WTC11 (cell line): Measurements from ENCODE around the gene SLC9A9. TPM values are rescaled to one million over a fixed set of nuclear protein-coding genes. Genes with fewer than 3 reads are reported as not detected.

Experiments used
- ATAC-seq: fragments of 200-7000 bp; cut with Tn5 transposase; 2 replicates; pipeline ENCODE4 v1.10.0; 2021; ENCODE audit warnings: mild to moderate bottlenecking, moderate library complexity
- CTCF ChIA-PET: fragments of 300-600 bp; sonication (Branson Sonifier 250); formaldehyde crosslinking; loops from one replicate; lab custom pipeline; 2021; ENCODE audit warnings: antibody characterized with exemption; lab: Charles Lee
- POLR2A ChIA-PET: fragments of 350-600 bp; sonication (Branson Sonifier 250); formaldehyde crosslinking; loops from one replicate; lab custom pipeline; 2021; ENCODE audit warnings: antibody characterized with exemption; lab: Charles Lee
- DNase-seq: peaks from one replicate; pipeline ENCODE4 v3.0.0; 2021; ENCODE audit warnings: low spot score
- H3K27ac Mint-ChIP-seq: 2 replicates; pipeline ENCODE4 v1.8.0; 2021; ENCODE audit warnings: mixed read lengths
- H3K27me3 Mint-ChIP-seq: 2 replicates; pipeline ENCODE4 v1.8.0; 2021; ENCODE audit warnings: low read depth, mild to moderate bottlenecking, moderate library complexity, mixed read lengths
- H3K36me3 Mint-ChIP-seq: 2 replicates; pipeline ENCODE4 v1.8.0; 2021; ENCODE audit warnings: mixed read lengths
- H3K4me1 Mint-ChIP-seq: 2 replicates; pipeline ENCODE4 v1.8.0; 2022; ENCODE audit warnings: mixed read lengths
- H3K4me3 Mint-ChIP-seq: 2 replicates; pipeline ENCODE4 v1.8.0; 2021; ENCODE audit warnings: mild to moderate bottlenecking, moderate library complexity, mixed read lengths
- H3K9me3 Mint-ChIP-seq: 2 replicates; pipeline ENCODE4 v1.8.0; 2021; ENCODE audit warnings: mixed read lengths
- ATF2 ChIP-seq: sonication (generic); formaldehyde crosslinking; IDR thresholded peaks from 2 replicates; pipeline ENCODE4 v1.8.1; 2022; ENCODE audit warnings: low read depth, missing genetic modification reagents, borderline replicate concordance
- ATF6 ChIP-seq: sonication (generic); formaldehyde crosslinking; IDR thresholded peaks from 2 replicates; pipeline ENCODE4 v1.8.1; 2023; ENCODE audit warnings: mild to moderate bottlenecking, missing genetic modification reagents
- ESRRA ChIP-seq: sonication (generic); formaldehyde crosslinking; IDR thresholded peaks from 2 replicates; pipeline ENCODE4 v1.8.1; 2022; ENCODE audit warnings: mild to moderate bottlenecking, missing genetic modification reagents, borderline replicate concordance
- FOXK1 ChIP-seq: sonication (generic); formaldehyde crosslinking; IDR thresholded peaks from 2 replicates; pipeline ENCODE4 v1.8.0; 2022; ENCODE audit warnings: mild to moderate bottlenecking, moderate library complexity, missing genetic modification reagents
- GTF2I ChIP-seq: fragments of 250-450 bp; sonication (Bioruptor Pico); conservative IDR thresholded peaks from 2 replicates; pipeline ENCODE4 v1.4.0; 2021; ENCODE audit warnings: mild to moderate bottlenecking
- JUN ChIP-seq: sonication (generic); formaldehyde crosslinking; IDR thresholded peaks from 2 replicates; pipeline ENCODE4 v1.8.0; 2023; ENCODE audit warnings: mild to moderate bottlenecking, missing genetic modification reagents
- KAT7 ChIP-seq: sonication (generic); formaldehyde crosslinking; IDR thresholded peaks from 2 replicates; pipeline ENCODE4 v1.8.1; 2023; ENCODE audit warnings: missing genetic modification reagents, mild to moderate bottlenecking, borderline replicate concordance
- MAX ChIP-seq: sonication (generic); formaldehyde crosslinking; IDR thresholded peaks from 2 replicates; pipeline ENCODE4 v1.8.0; 2022; ENCODE audit warnings: mild to moderate bottlenecking, missing genetic modification reagents
- NFYB ChIP-seq: sonication (generic); formaldehyde crosslinking; conservative IDR thresholded peaks from 2 replicates; pipeline ENCODE4 v1.8.0; 2022; ENCODE audit warnings: low read depth, missing genetic modification reagents
- SMAD3 ChIP-seq: sonication (generic); formaldehyde crosslinking; IDR thresholded peaks from 2 replicates; pipeline ENCODE4 v1.8.0; 2022; ENCODE audit warnings: missing genetic modification reagents, mild to moderate bottlenecking, borderline replicate concordance
- SMAD4 ChIP-seq: sonication (generic); formaldehyde crosslinking; IDR thresholded peaks from 2 replicates; pipeline ENCODE4 v1.8.0; 2022; ENCODE audit warnings: mild to moderate bottlenecking, missing genetic modification reagents
- TP53 ChIP-seq: sonication (generic); formaldehyde crosslinking; IDR thresholded peaks from 2 replicates; pipeline ENCODE4 v1.8.1; 2023; ENCODE audit warnings: mild to moderate bottlenecking, missing genetic modification reagents
- ZBTB21 ChIP-seq: sonication (generic); formaldehyde crosslinking; IDR thresholded peaks from 2 replicates; pipeline ENCODE4 v1.8.1; 2023; ENCODE audit warnings: mild to moderate bottlenecking, missing genetic modification reagents, borderline replicate concordance
- ZNF219 ChIP-seq: sonication (generic); formaldehyde crosslinking; IDR thresholded peaks from 2 replicates; pipeline ENCODE4 v1.8.0; 2023; ENCODE audit warnings: missing genetic modification reagents, mild to moderate bottlenecking, borderline replicate concordance
- ZNF232 ChIP-seq: sonication (generic); formaldehyde crosslinking; IDR thresholded peaks from 2 replicates; pipeline ENCODE4 v1.8.0; 2022; ENCODE audit warnings: mild to moderate bottlenecking, missing genetic modification reagents
- ZNF671 ChIP-seq: fragments of 250-450 bp; sonication (Bioruptor Pico); IDR thresholded peaks from 2 replicates; pipeline ENCODE4 v1.8.0; 2021; ENCODE audit warnings: mild to moderate bottlenecking
- total RNA-seq: library from RNA; stranded (reverse); gene quantifications from 3 replicates; pipeline ENCODE4 v1.2.3, GENCODE V29; 2021
- TF ChIP-seq, protein P1 (sequence below): fragments of 250-450 bp; sonication (Bioruptor Pico); IDR thresholded peaks from 2 replicates; pipeline ENCODE4 v2.1.2; 2022; ENCODE audit warnings: mild to moderate bottlenecking, moderate library complexity

Gene SLC9A9
- total RNA-seq, 1 experiment from 2014 or later = 1.2 TPM

GRCh38 chr3:143302638-143303171 is 545.6 kb downstream of the SLC9A9 start:
- H3K9me3 Mint-ChIP-seq = no peaks in the 10 kb centered on the region
- CTCF ChIA-PET = interaction anchor here (1.6 kb wide), 1 partner anchor 45 kb away, joined by 3 read pairs; no protein-coding TSS in a partner anchor
- peak; percentile 58 for ATAC-seq
- no peaks in the 10 kb centered on the region for H3K27me3 Mint-ChIP-seq
- H3K4me1 Mint-ChIP-seq = peaks cover 26% of the 10 kb centered on the region
- no peak for DNase-seq
- POLR2A ChIA-PET = interaction anchor here (0.7 kb wide), 1 partner anchor 8 kb away, joined by 5 read pairs; no protein-coding TSS in a partner anchor
- no peaks in the 10 kb centered on the region for H3K36me3 Mint-ChIP-seq
- H3K4me3 Mint-ChIP-seq = no peak overlapping the region
- H3K27ac Mint-ChIP-seq = no peak overlapping the region
- no peak for TF ChIP-seq ATF2 (CRISPR knock-in tag)
- TF ChIP-seq TP53 (CRISPR knock-in tag) = no peak
- TF ChIP-seq ZBTB21 = no peak
- TF ChIP-seq ZNF671 = no peak
- no peak for TF ChIP-seq JUN (CRISPR knock-in tag)
- TF ChIP-seq ATF6 (CRISPR knock-in tag) = no peak
- TF ChIP-seq FOXK1 = no peak
- TF ChIP-seq ESRRA (CRISPR knock-in tag) = no peak
- TF ChIP-seq NFYB (CRISPR knock-in tag) = no peak
- TF ChIP-seq ZNF219 = no peak
- TF ChIP-seq KAT7 = no peak
- no peak for TF ChIP-seq SMAD4
- TF ChIP-seq GTF2I (CRISPR knock-in tag) = no peak

DNA sequence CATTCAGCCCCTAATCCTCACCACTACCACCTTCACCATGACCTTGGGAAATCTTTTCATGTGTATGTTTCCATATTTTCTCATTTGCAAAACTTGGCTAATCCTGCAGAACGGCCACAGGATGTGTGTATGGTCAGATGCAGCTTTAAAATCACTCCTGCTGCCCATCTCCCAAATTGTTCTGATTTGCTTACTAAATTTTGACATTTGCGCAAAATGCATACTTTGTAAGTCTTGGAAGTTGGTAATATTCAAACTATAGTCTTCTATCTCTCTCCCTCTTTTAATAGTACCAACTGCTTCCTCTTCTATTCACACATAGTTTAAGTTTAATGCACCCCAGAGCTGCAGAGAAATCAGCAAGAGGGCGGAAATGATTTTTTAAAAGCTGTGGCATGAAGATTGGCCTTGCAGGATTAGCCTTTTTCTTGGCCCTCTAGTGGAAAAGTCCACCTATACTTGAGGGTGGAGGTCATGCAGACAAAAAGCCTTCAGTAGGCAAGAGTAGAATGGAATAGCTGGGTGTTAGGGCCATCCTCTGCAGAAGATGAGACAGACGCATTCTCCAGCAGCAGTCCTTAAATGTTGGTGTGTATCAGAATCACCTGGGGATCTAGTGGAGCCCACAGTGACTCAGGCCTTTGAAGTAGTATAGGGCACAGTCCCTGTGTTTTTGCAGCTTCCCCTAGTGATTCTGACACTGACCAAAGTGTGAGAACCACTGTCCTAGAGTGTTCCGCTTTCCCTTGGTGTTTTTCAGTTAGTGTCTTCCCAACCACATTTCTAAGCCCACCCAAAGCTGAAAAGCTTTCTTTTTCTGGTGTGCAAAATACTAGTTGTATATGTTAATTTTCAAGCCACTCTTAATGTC is 547.0 kb downstream of the SLC9A9 start:
- DNase-seq (no peak), ATAC-seq (no peak; the same call in 1 of the 2 replicates)
- Mint-ChIP-seq H3K27ac (no peak overlapping the region), H3K27me3 (no peaks in the 10 kb centered on the region), H3K4me3 (no peak overlapping the region), H3K36me3 (no peaks in the 10 kb centered on the region), H3K4me1 (peaks cover 26% of the 10 kb centered on the region), H3K9me3 (no peaks in the 10 kb centered on the region)
- ChIA-PET CTCF (interaction anchor here (1.6 to 1.7 kb wide), 2 partner anchors 9 to 47 kb away, joined by 3 to 6 read pairs; no protein-coding TSS in a partner anchor), POLR2A (no interaction called here)
- TF ChIP-seq SMAD3 (CRISPR knock-in tag) (no peak), MAX (CRISPR knock-in tag) (no peak), ZNF232 (CRISPR knock-in tag) (no peak)
- TF ChIP-seq, protein P1, sequence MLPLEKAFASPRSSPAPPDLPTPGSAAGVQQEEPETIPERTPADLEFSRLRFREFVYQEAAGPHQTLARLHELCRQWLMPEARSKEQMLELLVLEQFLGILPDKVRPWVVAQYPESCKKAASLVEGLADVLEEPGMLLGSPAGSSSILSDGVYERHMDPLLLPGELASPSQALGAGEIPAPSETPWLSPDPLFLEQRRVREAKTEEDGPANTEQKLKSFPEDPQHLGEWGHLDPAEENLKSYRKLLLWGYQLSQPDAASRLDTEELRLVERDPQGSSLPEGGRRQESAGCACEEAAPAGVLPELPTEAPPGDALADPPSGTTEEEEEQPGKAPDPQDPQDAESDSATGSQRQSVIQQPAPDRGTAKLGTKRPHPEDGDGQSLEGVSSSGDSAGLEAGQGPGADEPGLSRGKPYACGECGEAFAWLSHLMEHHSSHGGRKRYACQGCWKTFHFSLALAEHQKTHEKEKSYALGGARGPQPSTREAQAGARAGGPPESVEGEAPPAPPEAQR = no peak
